Endodermal cell (in vitro differentiated cells): ENCODE data around the gene TLX2. TPM values are rescaled to one million over a fixed set of nuclear protein-coding genes. Genes with fewer than 3 reads are reported as not detected.

Experiments
- DNase-seq: peaks from one replicate; pipeline ENCODE4 v3.0.0-alpha.2; 2017
- H3K27ac ChIP-seq: 2 replicates; pipeline ENCODE4 v1.5.1; 2013; ENCODE audit warnings: mild to moderate bottlenecking, low read depth, low read length, moderate library complexity
- H3K27me3 ChIP-seq: 2 replicates; pipeline ENCODE4 v1.6.1; 2013; ENCODE audit warnings: mild to moderate bottlenecking, low read length, moderate library complexity; ENCODE audit not compliant: insufficient read depth, control insufficient read depth, poor library complexity, severe bottlenecking
- H3K36me3 ChIP-seq: 2 replicates; pipeline ENCODE4 v1.7.0; 2013; ENCODE audit warnings: mild to moderate bottlenecking, low read length, moderate library complexity; ENCODE audit not compliant: control insufficient read depth, insufficient read depth
- H3K4me1 ChIP-seq: one replicate; pipeline ENCODE4 v1.7.0; 2013; ENCODE audit warnings: low read length; ENCODE audit not compliant: control insufficient read depth, insufficient read depth
- H3K4me3 ChIP-seq: 2 replicates; pipeline ENCODE4 v1.5.1; 2013; ENCODE audit warnings: mild to moderate bottlenecking, low read length, moderate library complexity
- H3K9ac ChIP-seq: 2 replicates; pipeline ENCODE4 v1.6.1; 2013; ENCODE audit warnings: mild to moderate bottlenecking, low read length, moderate library complexity; ENCODE audit not compliant: poor library complexity, severe bottlenecking; ENCODE audit errors: extremely low read depth
- H3K9me3 ChIP-seq: 2 replicates; pipeline ENCODE4 v1.6.1; 2013; ENCODE audit warnings: mild to moderate bottlenecking, low read length, moderate library complexity; ENCODE audit not compliant: control insufficient read depth
- H3K27ac Mint-ChIP-seq: 2 replicates; pipeline ENCODE4 v1.8.0; 2020; ENCODE audit warnings: mixed read lengths
- H3K27me3 Mint-ChIP-seq: 2 replicates; pipeline ENCODE4 v1.8.0; 2021; ENCODE audit warnings: mild to moderate bottlenecking, mixed read lengths; ENCODE audit not compliant: insufficient read depth
- H3K36me3 Mint-ChIP-seq: 2 replicates; pipeline ENCODE4 v1.8.0; 2020; ENCODE audit warnings: low read depth, mixed read lengths
- H3K4me1 Mint-ChIP-seq: 2 replicates; pipeline ENCODE4 v1.8.0; 2020; ENCODE audit warnings: mixed read lengths
- H3K4me3 Mint-ChIP-seq: 2 replicates; pipeline ENCODE4 v1.8.0; 2020; ENCODE audit warnings: mild to moderate bottlenecking, moderate library complexity, mixed read lengths
- H3K9me3 Mint-ChIP-seq: 2 replicates; pipeline ENCODE4 v1.8.0; 2020; ENCODE audit warnings: mild to moderate bottlenecking, mixed read lengths
- WGBS, 2 experiments: methylation state at CpG; one replicate each; pipeline versions ENCODE4 v1.1.5 to v1.1.7; 2013; ENCODE audit warnings: missing lambda C conversion rate in 2 of 2, mixed read lengths in 1 of 2; ENCODE audit not compliant: insufficient coverage in 1 of 2, insufficient read length in 1 of 2; 5-methylcytosine and 5-hydroxymethylcytosine counted together
- total RNA-seq, 2 donors: library from RNA; stranded (reverse); fragmentation: NEBNext Ultra II Directional in 1 of 2; extraction: Animal tissue kit (Norgen Biotek cat#: 25700) in 1 of 2; gene quantifications; 2 replicates in 1 of 2; 3 replicates in 1 of 2; pipeline ENCODE4 v1.2.1, GENCODE V29; 2021
- TF ChIP-seq, protein P1 (sequence below): fragments of 200-600 bp; sonication (generic); conservative IDR thresholded peaks from 2 replicates; pipeline ENCODE4 v1.5.0; 2021; ENCODE audit warnings: antibody characterized with exemption, mild to moderate bottlenecking

The TLX2 gene
- total RNA-seq, 2 donors from 2014 or later: 0.22 to 0.27 TPM

- Mint-ChIP-seq H3K36me3 (peaks cover 19% of the 10 kb centered on the region), H3K27me3 (no peaks in the 10 kb centered on the region), H3K27ac (peak within 1 kb of the TSS; percentile 96), H3K4me3 (peak within 1 kb of the TSS; percentile 89), H3K9me3 (no peaks in the 10 kb centered on the region), H3K4me1 (no peaks in the 10 kb centered on the region)
- Histone ChIP-seq H3K9me3 (no peaks in the 10 kb centered on the region), H3K27ac (peak within 1 kb of the TSS; percentile 85), H3K4me3 (peak within 1 kb of the TSS; percentile 96), H3K36me3 (peaks cover 22% of the 10 kb centered on the region), H3K9ac (peak within 1 kb of the TSS; percentile 54), H3K27me3 (no peaks in the 10 kb centered on the region), H3K4me1 (no peaks in the 10 kb centered on the region)
- TF ChIP-seq, protein P1, sequence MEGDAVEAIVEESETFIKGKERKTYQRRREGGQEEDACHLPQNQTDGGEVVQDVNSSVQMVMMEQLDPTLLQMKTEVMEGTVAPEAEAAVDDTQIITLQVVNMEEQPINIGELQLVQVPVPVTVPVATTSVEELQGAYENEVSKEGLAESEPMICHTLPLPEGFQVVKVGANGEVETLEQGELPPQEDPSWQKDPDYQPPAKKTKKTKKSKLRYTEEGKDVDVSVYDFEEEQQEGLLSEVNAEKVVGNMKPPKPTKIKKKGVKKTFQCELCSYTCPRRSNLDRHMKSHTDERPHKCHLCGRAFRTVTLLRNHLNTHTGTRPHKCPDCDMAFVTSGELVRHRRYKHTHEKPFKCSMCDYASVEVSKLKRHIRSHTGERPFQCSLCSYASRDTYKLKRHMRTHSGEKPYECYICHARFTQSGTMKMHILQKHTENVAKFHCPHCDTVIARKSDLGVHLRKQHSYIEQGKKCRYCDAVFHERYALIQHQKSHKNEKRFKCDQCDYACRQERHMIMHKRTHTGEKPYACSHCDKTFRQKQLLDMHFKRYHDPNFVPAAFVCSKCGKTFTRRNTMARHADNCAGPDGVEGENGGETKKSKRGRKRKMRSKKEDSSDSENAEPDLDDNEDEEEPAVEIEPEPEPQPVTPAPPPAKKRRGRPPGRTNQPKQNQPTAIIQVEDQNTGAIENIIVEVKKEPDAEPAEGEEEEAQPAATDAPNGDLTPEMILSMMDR: no peak
- 1 to 2% methylated on average over 48 to 66 of the region's 66 CpGs for WGBS, 2 experiments
- DNase-seq: peak; percentile 98
These were observed 41.9 kb upstream of the TLX2 start, which contains the start of gene MRPL53 for GRCh38 chr2:74472086-74472944. TSS of gene MRPL53 (minus strand) at chr2:74472680. CDS start at chr2:74472660, 20 bp downstream.

- 24 to 42% methylated on average over 7 of the region's 7 CpGs for WGBS, 2 experiments
- Mint-ChIP-seq H3K4me1 (no peaks in the 10 kb centered on the region), H3K9me3 (no peaks in the 10 kb centered on the region), H3K36me3 (peaks cover 23% of the 10 kb centered on the region), H3K4me3 (peak overlapping the region; percentile 89), H3K27me3 (no peaks in the 10 kb centered on the region), H3K27ac (peak overlapping the region; percentile 96)
- TF ChIP-seq, protein P1: no peak
- H3K4me1 ChIP-seq: no peaks in the 10 kb centered on the region
- H3K9ac ChIP-seq: peak overlapping the region; percentile 41
- peak overlapping the region; percentile 85 for H3K27ac ChIP-seq
- H3K36me3 ChIP-seq: peaks cover 26% of the 10 kb centered on the region
- DNase-seq: no peak
- peak overlapping the region; percentile 96 for H3K4me3 ChIP-seq
- no peaks in the 10 kb centered on the region for H3K27me3 ChIP-seq
- H3K9me3 ChIP-seq: no peaks in the 10 kb centered on the region
These were observed 41.3 kb upstream of the TLX2 start for GRCh38 chr2:74472945-74473258.

DNA sequence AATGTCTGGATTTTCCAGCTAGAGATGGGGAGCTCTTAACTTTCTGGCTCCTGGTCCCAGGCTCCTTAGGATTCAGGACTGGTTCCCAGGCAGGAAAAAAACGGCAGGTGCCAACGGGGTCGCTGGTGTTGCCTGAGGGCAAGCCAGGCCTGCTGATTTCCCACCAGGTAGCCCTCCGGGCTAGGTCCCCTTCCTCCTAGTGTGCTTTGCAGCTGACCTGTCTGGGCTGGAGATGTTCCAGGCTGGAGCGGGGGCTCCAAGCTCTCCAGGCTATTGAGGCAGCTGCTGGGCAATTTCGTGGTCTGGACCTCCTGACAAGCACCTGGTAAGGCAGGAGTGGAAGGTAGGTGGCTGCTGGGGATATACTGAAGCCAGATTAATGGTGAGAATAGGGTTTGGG, 39.8 kb upstream of the TLX2 start:
- Mint-ChIP-seq H3K9me3 (no peaks in the 10 kb centered on the region), H3K4me1 (no peaks in the 10 kb centered on the region), H3K4me3 (no peak overlapping the region), H3K27ac (no peak overlapping the region), H3K36me3 (peaks cover 25% of the 10 kb centered on the region), H3K27me3 (no peaks in the 10 kb centered on the region)
- DNase-seq: no peak
- TF ChIP-seq, protein P1: no peak
- Histone ChIP-seq H3K27ac (no peak overlapping the region), H3K4me1 (no peaks in the 10 kb centered on the region), H3K9ac (no peak overlapping the region), H3K9me3 (no peaks in the 10 kb centered on the region), H3K27me3 (no peaks in the 10 kb centered on the region), H3K4me3 (no peak overlapping the region), H3K36me3 (peaks cover 26% of the 10 kb centered on the region)
- 94 to 100% methylated on average over 3 to 6 of the region's 6 CpGs for WGBS, 2 experiments
